ENCODE data around the gene P2RY2.
A peak's percentile ranks its signal among the peaks of the same experiment; 100 is the strongest.

The P2RY2 gene

DNA sequence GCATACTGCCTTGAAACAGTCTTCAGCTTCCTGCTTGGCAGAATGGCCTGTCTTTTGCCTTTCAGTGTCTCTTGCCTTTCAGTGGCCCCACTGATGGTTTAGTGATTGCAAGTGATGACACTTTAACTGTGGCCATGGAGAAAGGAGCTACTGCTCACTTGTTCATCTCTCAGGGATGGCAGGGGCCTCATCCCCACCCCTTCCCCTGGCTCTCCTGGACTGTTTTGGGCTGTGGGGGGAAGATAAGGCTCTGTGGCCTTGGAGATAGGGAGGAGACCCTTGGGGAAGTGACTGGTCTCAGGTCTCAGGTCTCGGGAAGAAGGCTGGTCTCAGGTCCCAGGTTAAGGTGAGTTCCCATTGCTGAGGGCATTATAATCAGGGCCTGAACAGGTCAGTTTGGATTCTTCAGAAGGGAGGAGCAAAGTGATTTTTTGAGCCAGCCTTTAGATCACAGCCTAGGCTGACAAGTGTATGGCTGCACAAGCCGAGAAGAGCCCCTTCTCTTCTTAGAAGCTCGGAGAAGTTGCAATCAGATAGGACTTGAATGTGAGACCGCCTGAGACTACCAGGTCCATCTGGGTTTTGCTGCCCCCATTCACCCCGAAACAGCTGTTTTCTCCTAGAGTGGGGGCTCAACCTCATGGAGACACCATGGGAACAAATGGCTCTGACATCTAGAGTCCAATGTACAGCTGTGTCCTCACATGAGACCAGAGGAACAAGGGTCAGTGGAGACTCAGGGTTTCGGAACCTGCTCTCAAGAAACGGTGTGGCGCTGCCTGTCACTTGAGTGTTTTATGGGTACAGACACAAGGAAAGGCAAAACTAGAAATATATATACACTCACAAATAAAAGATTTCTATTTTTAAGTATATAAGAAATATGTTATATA lies 15.9 kb upstream of the P2RY2 start:
- DNase-seq (no peak), ATAC-seq (replicated peaks) (no peak)
- Mint-ChIP-seq H3K9me3 (no peaks in the 10 kb centered on the region), H3K27me3 (peaks cover 21 to 66% of the 10 kb centered on the region in 2 donors), H3K27ac (no peak overlapping the region), H3K4me1 (ENCODE audit: low read depth in 2 of 2) (peaks cover 4 to 5% of the 10 kb centered on the region in 2 donors), H3K36me3 (ENCODE audit: insufficient read depth) (peaks cover 3% of the 10 kb centered on the region), H3K4me3 (no peak overlapping the region)

DNA sequence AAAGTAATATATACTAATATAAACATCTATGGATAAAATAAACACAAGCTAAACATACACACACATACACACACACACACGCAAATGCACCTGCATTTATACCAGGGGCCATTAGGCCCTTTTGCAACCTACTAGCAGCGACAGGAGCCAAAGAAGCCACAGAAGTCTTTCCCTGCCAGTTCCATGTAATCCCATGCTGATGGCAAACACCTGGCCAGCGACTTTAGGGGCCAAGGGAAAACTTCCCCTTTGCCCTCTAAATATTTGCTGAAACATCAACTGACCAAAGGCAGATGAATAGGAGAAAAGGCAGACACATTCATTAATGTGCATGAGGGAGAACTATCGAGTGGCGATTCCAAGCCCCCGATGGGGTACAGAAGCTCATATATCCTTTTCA lies 14.8 kb upstream of the P2RY2 start:
- Mint-ChIP-seq H3K36me3 (ENCODE audit: insufficient read depth) (peaks cover 3% of the 10 kb centered on the region), H3K27ac (no peak overlapping the region), H3K4me3 (no peak overlapping the region), H3K4me1 (ENCODE audit: low read depth in 2 of 2) (peaks cover 4 to 5% of the 10 kb centered on the region in 2 donors), H3K9me3 (no peaks in the 10 kb centered on the region), H3K27me3 (peaks cover 21 to 66% of the 10 kb centered on the region in 2 donors)
- DNase-seq (no peak), ATAC-seq (replicated peaks) (no peak)

DNA sequence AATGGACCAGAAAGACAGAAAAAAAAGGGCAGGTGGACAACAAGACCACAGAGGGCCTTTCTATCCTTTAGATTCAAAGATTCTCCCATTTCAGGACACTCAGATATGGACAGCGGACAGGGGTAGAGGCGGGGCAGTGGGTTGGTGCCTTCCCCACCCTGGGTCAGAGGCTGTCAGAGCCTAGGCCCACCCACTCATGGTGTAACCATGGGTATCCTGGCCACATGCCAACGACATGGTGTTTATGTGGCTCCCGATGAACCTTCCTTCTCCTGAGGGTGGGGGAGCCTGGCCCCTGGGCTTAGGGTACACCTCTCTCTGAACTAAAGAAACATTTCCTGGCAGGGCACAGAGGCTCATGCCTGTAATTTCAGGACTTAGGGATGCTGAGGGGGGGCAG lies 14.3 kb upstream of the P2RY2 start:
- ATAC-seq (replicated peaks), result no peak
- Mint-ChIP-seq H3K27ac (no peak overlapping the region), H3K27me3 (peaks cover 21 to 66% of the 10 kb centered on the region in 2 donors)

DNA sequence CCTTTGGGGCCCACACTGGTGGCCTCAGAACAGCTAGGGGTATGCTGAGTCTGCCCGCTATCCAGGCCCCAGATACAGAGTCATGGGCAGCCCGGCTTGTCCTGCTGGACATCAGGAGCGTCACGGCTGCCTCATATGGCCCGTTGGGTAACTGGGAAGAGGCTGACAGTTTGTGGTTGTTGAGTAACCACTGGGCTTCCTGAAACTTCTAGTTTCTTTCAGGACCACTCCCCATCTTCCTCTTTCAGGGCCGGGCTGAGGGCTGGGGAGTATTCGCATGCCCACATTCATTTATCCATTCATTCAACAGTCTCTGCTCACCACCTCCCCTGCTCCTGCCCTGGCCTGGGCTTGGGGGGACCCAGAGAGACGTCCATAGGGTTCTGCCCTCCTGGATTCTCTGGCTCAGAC lies 13.4 kb upstream of the P2RY2 start:
- ATAC-seq (replicated peaks) (no peak), DNase-seq (no peak)
- Mint-ChIP-seq H3K27ac (no peak overlapping the region), H3K9me3 (no peaks in the 10 kb centered on the region), H3K4me3 (no peak overlapping the region), H3K36me3 (ENCODE audit: insufficient read depth) (peaks cover 3% of the 10 kb centered on the region), H3K27me3 (peaks cover 21 to 59% of the 10 kb centered on the region in 2 donors), H3K4me1 (ENCODE audit: low read depth in 2 of 2) (peaks cover 4 to 5% of the 10 kb centered on the region in 2 donors)

More for the DNA sequence above, 14.3 kb upstream of the P2RY2 start:
- H3K9me3 Mint-ChIP-seq, result no peaks in the 10 kb centered on the region
- H3K4me1 Mint-ChIP-seq (ENCODE audit: low read depth in 2 of 2), result peaks cover 4 to 5% of the 10 kb centered on the region in 2 donors
- no peak overlapping the region for H3K4me3 Mint-ChIP-seq
- DNase-seq, result no peak
- peaks cover 3% of the 10 kb centered on the region for H3K36me3 Mint-ChIP-seq (ENCODE audit: insufficient read depth)

DNA sequence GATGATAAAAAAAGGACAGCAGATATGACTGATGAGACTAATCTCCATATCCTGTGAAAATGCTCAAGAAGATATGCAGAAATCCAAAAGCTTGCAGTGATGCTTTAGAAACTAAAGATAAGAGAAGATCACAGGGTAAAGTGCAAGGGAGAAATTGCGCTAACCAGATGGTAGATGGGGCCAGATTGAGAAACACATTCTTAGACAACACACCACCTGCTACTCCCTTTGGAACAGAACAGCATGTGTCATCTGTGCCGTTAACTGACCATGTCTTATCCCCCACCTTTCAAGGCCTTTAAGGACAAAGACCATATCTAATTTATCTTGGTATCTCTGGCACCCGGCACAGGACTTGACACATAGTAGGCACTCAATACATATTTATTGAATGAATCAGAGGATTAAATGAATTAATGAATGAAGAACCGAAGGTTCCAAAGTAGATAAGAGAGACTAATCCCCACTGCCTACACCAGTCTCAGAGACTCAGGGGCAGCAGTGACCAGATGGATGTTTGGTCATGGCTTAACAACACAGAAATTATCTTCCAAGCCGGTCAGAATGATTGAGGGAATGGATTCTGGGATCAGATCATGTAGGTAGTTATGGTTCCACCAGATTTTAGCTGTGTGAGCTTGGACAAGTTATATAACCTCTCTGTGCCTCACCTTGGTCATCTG lies 12.3 kb upstream of the P2RY2 start:
- H3K4me1 Mint-ChIP-seq (ENCODE audit: low read depth in 2 of 2), result peaks cover 2 to 4% of the 10 kb centered on the region in 2 donors
- no peak overlapping the region for H3K4me3 Mint-ChIP-seq
- H3K36me3 Mint-ChIP-seq (ENCODE audit: insufficient read depth), result peaks cover 3% of the 10 kb centered on the region
- peaks cover 21 to 48% of the 10 kb centered on the region in 2 donors for H3K27me3 Mint-ChIP-seq
- DNase-seq, result no peak
- no peaks in the 10 kb centered on the region for H3K9me3 Mint-ChIP-seq
- ATAC-seq (replicated peaks), result no peak
- H3K27ac Mint-ChIP-seq, result no peak overlapping the region

DNA sequence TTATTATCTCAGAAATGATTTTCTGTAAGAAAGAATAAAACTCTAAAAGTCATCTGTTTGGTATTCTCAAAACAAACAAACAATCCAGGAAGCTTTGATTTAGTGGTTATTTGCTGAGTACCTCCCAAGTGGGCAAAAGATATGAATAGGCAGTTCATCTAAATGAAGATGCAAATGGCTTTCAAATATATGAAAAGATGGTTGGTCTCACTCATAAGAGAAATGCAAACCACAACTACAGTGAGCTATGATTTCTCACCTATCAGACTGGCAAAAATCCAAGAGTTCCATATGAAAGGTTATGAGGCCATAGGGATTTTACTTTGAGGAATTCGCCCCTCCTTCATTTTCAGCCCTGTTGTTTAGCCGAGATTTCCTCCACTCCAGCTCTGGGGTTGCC lies 11.3 kb upstream of the P2RY2 start:
- no peaks in the 10 kb centered on the region for H3K9me3 Mint-ChIP-seq
- DNase-seq (no peak), ATAC-seq (replicated peaks) (no peak)
- peaks cover 2 to 4% of the 10 kb centered on the region in 2 donors for H3K4me1 Mint-ChIP-seq (ENCODE audit: low read depth in 2 of 2)
- no peak overlapping the region for H3K4me3 Mint-ChIP-seq
- H3K36me3 Mint-ChIP-seq (ENCODE audit: insufficient read depth), result peaks cover 3% of the 10 kb centered on the region
- H3K27ac Mint-ChIP-seq, result no peak overlapping the region
- peaks cover 21 to 44% of the 10 kb centered on the region in 2 donors for H3K27me3 Mint-ChIP-seq

GRCh38 chr11:73209892-73210291 lies 8.2 kb upstream of the P2RY2 start:
- Mint-ChIP-seq H3K9me3 (no peaks in the 10 kb centered on the region), H3K27ac (no peak overlapping the region), H3K4me3 (no peak overlapping the region), H3K36me3 (ENCODE audit: insufficient read depth) (peaks cover 2% of the 10 kb centered on the region), H3K27me3 (peaks cover 9 to 20% of the 10 kb centered on the region in 2 donors), H3K4me1 (ENCODE audit: low read depth in 2 of 2) (peaks cover 1 to 4% of the 10 kb centered on the region in 2 donors)
- ATAC-seq (replicated peaks) (no peak), DNase-seq (no peak)

GRCh38 chr11:73210916-73211667 lies 7.0 kb upstream of the P2RY2 start:
- H3K4me1 Mint-ChIP-seq (ENCODE audit: low read depth in 2 of 2), result no peaks in the 10 kb centered on the region
- no peaks in the 10 kb centered on the region for H3K36me3 Mint-ChIP-seq (ENCODE audit: insufficient read depth)
- no peak for ATAC-seq (replicated peaks)
- H3K27ac Mint-ChIP-seq, result no peak overlapping the region
- DNase-seq, result no peak
- H3K27me3 Mint-ChIP-seq, result peaks cover 0 to 8% of the 10 kb centered on the region in 2 donors
- H3K9me3 Mint-ChIP-seq, result no peaks in the 10 kb centered on the region
- H3K4me3 Mint-ChIP-seq, result no peak overlapping the region

- ATAC-seq (replicated peaks) (no peak), DNase-seq (no peak)
- H3K4me1 Mint-ChIP-seq (ENCODE audit: low read depth in 2 of 2), result peaks cover under 1 to 4% of the 10 kb centered on the region in 2 donors
- H3K4me3 Mint-ChIP-seq, result no peak overlapping the region
- H3K36me3 Mint-ChIP-seq (ENCODE audit: insufficient read depth), result no peaks in the 10 kb centered on the region
- no peaks in the 10 kb centered on the region for H3K9me3 Mint-ChIP-seq
- peak overlapping the region in 1 of 2 donors; percentile 19 for H3K27ac Mint-ChIP-seq
- peaks cover 10 to 18% of the 10 kb centered on the region in 2 donors for H3K27me3 Mint-ChIP-seq
Observed at GRCh38 chr11:73213196-73214143, 4.6 kb upstream of the P2RY2 start.

- ATAC-seq (replicated peaks), result no peak
- H3K4me3 Mint-ChIP-seq, result no peak overlapping the region
- no peak overlapping the region for H3K27ac Mint-ChIP-seq
- DNase-seq, result no peak
- H3K36me3 Mint-ChIP-seq (ENCODE audit: insufficient read depth), result no peaks in the 10 kb centered on the region
- peaks cover 22 to 38% of the 10 kb centered on the region in 2 donors for H3K27me3 Mint-ChIP-seq
- no peaks in the 10 kb centered on the region for H3K9me3 Mint-ChIP-seq
- peaks cover 4 to 8% of the 10 kb centered on the region in 2 donors for H3K4me1 Mint-ChIP-seq (ENCODE audit: low read depth in 2 of 2)
Observed at GRCh38 chr11:73215191-73216134, 2.6 kb upstream of the P2RY2 start.

DNA sequence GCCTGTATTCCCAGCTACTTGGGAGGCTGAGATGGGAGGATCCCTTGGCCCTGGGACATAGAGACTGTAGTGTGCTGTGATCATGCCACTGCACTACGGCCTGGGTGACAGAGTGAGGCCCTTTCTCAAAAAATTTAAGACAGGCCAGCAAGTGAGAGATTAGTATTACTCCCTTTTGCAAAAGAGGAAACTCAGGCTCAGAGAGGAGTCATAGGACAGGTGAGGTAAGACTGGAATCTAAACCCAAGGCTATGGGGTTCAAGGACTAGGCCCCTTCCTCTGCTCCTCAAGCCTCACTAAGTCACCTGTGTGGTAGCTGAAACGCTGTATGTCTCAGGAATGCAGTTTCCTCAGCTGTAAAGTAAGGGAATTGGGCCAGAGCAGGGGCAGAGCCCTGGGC lies 1.6 kb upstream of the P2RY2 start:
- ATAC-seq (replicated peaks), result no peak
- Mint-ChIP-seq H3K9me3 (no peaks in the 10 kb centered on the region), H3K27ac (no peak overlapping the region), H3K27me3 (peaks cover 22 to 38% of the 10 kb centered on the region in 2 donors), H3K4me1 (ENCODE audit: low read depth in 2 of 2) (peaks cover 4 to 8% of the 10 kb centered on the region in 2 donors), H3K36me3 (ENCODE audit: insufficient read depth) (no peaks in the 10 kb centered on the region), H3K4me3 (peak overlapping the region in 1 of 2 donors; percentile 68)
- DNase-seq, result no peak
